GM21423 (cell line): ENCODE measurements around the gene SPRR3.

ENCODE experiments used
- ATAC-seq: cut with Tn5 transposase; IDR thresholded peaks from one replicate; pipeline ENCODE4 v1.9.1; 2021; ENCODE audit warnings: mild to moderate bottlenecking, moderate library complexity; ENCODE audit not compliant: unreplicated experiment

Gene SPRR3

GRCh38 chr1:153049211-153049610, 47.7 kb downstream of the SPRR3 start:
- no peak for ATAC-seq
